ENCODE results near the gene PSD4.

The PSD4 gene

DNA sequence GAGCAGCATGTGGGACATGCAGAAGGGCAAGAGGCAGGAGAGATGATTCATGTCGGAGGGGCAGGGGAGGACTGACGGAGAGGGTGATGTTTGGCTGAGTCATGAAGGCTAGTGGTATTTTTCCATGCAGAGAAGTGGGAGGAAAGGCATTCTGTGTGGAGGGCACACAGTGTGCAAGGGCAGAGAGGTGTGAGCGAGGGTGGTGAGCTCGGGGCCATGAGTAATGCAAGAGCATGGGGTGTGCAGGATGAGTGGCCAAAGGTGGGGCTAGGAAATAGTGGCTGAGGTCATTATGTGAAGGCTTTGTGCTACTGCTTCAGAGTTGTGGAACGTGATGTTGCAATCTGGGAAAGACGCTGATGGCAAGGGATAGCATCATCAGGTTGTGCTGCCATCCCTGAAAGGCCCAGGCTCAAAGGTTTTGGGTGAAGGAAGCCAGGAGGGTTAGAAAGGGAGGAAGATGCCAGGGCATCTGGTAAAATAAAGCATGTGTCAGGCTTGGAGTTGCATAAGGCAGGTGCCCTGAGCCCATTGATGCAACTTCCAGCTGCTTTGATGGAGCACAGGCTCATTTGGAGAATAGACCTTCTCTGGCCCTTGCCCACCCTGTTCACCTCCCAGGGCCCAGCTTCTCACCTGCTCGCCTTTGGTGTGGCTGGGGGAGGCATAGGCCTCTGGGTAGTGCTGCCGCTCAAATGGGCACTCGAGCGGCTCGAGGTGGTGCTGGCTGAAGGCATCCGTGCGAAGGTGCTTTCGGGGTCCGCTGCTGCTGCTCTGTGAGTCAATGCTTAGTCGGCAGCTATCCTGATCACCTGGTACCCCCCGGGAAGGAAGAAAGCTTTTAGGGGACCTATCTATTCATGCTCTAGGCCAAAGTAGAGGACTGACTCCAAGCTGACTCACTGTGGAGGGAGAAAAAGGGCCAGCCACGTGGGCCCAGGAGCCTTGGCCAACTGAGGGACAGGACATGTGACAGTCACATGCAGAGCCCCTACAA is 67.4 kb downstream of the PSD4 start:
- no peak for DNase-seq

DNA sequence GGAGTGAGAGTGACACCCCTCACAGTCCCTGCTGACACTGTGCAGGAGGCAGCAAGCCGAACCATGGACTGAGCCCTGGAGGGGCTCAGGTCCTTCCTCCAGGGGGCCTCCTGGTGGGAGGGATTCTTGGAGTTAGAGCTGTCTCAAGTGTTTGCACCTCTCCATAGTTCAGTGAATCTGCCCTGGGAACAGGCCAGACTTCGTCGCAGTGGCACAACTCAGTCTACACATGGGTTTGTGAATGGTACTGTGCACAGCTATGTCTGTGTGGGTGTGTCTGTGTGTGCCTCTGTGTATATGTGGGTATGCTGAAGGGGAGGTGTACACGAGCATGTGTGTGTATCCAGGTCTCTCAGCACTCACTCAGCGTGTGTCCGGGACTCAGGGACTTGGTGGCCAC is 68.6 kb downstream of the PSD4 start:
- DNase-seq = no peak

DNA sequence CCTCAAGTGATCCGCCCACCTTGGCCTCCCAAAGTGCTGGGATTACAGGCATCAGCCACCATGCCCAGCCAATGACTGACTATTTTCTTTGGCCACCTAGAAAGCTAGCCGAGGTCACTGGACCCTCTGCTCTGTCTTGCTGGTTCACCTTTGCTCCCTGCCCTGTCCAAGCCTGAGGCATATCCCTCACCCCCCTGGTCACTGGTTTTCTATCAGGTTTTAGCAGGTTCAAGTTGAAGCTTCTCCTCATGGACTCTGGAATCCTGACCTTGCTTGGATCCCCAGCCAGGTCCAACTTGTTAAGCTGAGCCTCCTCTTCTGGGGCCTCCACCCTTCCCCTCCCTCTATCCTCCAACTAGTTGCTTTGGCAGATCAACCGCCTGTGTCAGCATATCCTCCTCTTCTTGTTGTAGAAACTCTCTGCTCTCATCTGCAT is 71.5 kb downstream of the PSD4 start:
- no peak for DNase-seq

DNA sequence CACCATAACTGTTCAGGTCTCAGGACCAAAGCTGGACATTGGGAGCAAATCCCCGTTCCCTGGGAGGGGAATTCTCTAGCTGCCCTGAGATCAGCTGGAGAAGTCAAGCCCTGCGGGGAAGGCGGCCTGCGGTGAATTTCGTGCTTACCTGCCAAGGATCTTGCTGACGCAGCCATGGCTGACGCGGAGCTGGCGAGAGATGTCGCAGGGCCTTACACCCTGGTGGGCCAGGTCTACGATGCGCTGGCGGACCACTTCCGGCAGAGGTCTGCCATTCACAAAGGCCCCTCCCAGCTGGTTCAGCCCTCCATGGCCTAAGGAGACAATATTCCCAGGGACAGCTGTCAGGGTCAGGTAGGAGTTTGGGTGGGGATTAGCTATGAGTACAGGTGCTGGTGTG is 72.8 kb downstream of the PSD4 start:
- no peak for DNase-seq

DNA sequence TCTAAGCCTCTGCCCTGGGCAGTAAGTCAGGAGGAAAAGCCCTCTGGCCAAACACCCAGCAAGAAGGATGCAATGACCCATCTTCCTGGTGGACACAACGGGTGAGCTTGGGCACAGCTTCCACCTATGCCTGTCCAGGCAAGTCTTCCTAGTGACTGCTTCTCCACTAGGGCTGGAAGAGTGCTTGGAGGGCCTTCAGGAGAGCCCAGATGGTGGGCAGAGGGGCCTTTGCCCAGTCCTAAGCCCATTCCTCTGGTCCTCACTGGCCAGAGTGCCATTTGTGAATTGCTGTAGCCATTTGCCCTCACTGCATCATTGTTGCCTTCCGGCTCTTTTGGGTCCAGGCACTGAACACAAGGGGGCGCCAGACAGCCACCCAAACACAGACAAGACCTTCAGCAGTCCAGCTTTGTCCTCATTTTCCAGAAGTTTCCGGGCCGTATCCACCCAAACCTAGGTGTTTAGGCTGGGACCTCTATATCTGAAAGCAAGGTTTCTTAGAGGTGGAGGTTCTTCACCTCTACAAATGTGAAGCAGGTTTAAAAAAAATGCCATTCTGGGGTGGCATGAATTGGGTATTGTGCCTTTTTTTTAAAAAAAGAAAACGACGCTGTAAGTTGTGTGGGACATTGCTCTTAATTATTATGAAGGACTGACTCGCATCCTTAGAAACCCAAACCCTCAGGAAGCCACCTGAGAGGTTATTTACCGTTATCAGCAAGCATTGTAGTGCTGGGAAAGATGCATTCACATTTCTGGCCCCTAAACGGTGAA is 75.4 kb downstream of the PSD4 start:
- peak; percentile 67 for DNase-seq

DNA sequence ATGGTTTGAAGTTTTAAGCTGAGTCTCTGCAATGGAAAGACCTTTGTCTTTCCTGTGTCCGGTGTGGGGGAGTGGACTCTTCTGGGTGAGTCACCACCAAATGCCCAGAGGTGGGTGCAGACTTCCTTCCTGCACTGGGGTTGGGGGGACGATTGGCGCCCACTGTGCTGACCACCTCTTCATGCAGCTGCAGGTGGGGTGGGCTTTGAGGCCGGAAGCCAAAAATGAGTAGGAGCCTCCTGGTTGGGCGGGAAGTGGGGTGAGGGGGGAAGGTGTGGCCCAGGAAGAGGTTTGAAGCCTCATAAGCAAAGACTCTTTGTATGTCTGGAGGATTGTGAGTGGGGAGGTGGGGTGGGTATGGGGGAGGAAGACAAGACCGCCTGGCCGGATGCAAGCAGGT is 77.3 kb downstream of the PSD4 start:
- no peak for DNase-seq

DNA sequence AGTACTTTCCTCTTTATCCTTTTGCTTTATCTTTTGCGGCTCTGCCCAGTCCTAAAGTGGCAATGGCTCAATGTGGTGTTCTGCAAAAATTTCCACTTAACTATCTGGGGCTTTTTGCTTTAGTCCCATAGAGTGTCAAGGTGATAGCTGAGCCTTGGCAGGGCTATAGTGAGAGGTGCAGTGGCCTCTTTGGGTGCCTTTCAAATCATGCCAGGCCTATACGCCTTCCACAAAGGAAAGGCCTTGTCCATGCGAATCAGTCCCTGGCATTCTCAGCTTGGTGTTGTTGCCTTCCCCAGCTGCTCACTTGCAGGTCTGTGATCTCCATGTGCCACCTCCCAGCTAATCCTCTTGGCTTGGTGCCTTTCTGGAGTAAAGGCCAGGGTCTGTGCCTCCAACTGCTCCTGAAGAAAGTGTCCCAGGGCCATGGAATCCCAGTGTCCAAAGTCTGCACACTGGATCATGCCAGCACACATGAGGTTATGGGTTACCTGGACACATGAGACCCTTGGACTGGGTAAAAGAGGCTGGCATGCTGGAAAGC is 78.3 kb downstream of the PSD4 start:
- no peak for DNase-seq

DNA sequence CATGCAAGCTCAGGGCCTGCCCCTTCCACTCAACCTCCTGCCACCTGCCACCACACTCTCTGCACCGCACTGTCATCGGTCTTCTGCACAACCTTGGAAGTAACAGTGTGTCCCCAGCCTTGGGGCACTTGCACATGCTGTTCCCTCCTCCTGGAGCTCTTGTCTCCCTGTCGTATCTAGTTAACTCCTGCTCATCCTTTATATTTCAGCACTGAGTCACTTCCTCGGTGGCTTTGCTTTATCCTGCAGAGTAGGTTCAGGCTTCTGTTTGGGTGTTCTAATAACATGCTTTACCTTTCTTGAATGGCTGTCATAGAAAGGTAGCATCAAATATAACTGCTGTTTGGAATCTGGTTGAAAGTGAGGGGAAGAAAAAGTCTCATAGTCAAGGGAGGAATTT is 79.7 kb downstream of the PSD4 start:
- no peak for DNase-seq

DNA sequence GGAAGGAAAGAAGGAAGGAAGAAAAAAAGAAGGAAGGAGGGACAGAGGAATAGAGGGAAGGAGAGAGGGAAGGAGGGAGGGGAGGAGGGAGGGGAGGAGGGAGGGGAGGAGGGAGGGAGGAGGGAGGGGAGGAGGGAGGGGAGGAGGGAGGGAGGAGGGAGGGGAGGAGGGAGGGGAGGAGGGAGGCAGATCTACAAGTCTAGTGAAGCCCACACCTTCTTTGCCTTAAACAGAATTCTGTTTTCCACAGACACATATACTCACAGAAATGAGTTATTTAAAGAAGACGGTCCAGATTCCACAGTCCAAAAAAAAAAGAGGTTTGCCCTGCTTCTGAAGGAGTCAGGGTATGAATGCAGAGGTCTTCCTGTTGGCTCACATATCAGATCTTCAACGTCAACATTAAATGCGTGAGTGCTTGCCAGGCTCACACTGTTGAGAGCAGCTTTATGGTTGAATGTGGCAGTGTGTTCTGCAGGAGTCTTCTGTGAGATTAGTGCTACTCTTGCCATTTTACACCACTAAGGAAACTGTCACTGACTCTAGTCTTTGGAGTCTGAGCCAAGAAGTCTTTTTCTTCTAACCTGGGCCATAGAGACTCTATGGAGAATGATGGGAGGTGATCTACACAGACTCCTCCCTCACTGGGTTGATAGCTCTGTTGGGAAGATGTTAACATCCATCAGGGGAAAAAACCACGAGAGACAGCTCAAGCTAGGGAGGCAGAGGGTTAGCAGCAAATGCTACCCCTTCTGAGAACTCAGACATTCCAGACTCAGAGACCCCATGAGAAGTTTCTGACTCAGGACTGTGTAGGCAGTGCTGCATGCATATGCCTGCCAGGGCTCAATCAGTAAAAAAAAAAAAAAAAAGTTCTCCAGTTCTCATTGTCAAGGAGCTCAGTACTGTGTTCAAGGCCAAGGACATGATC is 81.6 kb downstream of the PSD4 start:
- no peak for DNase-seq

DNA sequence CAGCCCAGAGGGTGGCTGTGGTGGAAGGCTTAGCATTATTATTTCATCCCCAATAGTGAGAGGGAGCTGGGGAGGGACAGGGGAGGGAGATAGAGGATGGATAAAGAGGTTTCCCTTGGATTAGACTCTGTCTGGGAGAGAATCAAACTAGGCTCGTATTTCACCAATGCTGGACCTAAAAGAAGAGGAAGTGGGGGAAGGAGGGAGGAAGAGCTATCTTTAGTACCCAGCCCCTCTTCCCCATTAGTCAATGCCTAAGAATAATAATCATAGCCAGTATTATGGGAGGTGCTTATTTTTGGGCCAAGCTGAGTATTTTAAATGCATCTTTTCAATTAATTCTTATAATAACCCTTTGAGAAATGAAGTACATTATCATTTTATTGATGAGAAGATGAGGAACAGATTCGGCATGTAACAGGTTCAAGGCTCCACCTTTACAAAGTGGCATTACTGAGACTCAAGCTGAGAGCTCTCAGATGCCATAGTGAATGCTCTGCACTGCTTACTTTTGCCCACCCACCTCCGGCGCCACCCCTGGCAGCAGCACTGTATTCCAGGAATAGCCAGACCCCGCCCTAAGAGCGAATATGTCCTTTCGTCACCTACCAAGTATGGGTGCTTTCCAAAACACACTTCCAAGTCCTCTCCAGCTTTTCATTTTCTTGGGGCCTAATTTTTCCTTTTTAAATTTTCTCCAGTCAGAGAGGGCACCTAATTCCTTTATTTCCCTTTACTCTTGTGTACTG is 83.9 kb downstream of the PSD4 start:
- DNase-seq = no peak

DNA sequence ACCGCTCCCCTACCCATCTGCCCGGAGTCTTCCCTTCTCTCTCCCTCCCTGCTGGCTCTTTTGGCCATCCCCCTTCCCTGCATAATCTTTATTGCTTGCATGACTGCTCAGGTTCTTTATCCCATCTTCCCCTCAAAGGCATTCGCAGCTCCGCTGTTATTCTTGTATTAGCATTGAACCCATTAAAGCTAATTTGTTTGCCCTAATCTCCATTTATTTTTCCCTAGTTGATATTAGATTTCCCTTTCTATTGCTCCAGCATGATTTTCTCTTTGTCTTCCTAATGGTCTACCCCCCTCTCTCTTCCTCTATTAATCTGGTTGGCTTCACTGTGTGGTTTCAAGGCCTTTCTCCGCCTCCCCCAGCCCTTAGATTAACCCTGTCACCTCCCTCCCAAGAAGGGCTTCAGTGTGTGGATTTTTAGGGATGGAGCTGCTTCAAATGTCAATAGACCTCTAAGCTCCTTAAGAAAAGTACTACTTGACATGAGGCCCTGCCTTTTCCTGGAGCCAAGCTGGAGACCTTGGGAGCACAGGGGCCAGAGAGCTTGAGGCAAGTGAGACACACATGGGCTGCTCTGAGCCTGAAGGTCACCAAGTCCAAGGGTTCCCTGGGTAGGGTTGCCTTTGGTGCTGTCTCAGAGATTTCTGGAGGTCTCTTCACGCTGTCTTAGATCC is 84.8 kb downstream of the PSD4 start:
- DNase-seq = no peak

Data from effector CD8-positive, alpha-beta T cell (primary cell).